ENCODE results near the gene APOD.

- TF ChIP-seq CTCF (IDR thresholded peaks at IDR 0.05) (no peak), POLR2A (IDR thresholded peaks at IDR 0.05) (no peak)
Observed at GRCh38 chr3:195597848-195598247, 14.1 kb upstream of the APOD start.
